NCI-H510A treated with DMSO at 0.1 percent for 48 hours (cell line): Measurements from ENCODE around the gene ZNF512B.
A peak's percentile ranks its signal among the peaks of the same experiment; 100 is the strongest.
"Not testable (repeated sequence)": the region's sequence is repeated elsewhere in the genome, so short reads cannot be mapped to it uniquely, and the experiment has no call there.

ENCODE experiments used
- DNase-seq: peaks from one replicate; lab custom pipeline; 2025; lab: John Stamatoyannopoulos, UW

Gene ZNF512B

GRCh38 chr20:63969838-63970713 is at the start of gene ZNF512B:
TSS of gene ZNF512B (minus strand) at chr20:63969930. CDS start at chr20:63967950, 1,980 bp downstream.
- peak; percentile 30 for DNase-seq

- DNase-seq = no peak
These were observed 45.9 kb upstream of the ZNF512B start for GRCh38 chr20:64015635-64016034.

GRCh38 chr20:64012385-64013154 is 42.8 kb upstream of the ZNF512B start:
- not testable (repeated sequence) for DNase-seq

- no peak for DNase-seq
These were observed 41.6 kb upstream of the ZNF512B start for GRCh38 chr20:64011366-64011779.

GRCh38 chr20:64010711-64011237 is 41.0 kb upstream of the ZNF512B start:
- no peak for DNase-seq

GRCh38 chr20:64009811-64010387 is 40.2 kb upstream of the ZNF512B start:
- DNase-seq = no peak

GRCh38 chr20:64006902-64007301 is 37.2 kb upstream of the ZNF512B start:
- DNase-seq = no peak

- no peak for DNase-seq
These were observed 36.8 kb upstream of the ZNF512B start for GRCh38 chr20:64006490-64006889.

GRCh38 chr20:64005394-64005793 is 35.7 kb upstream of the ZNF512B start:
- DNase-seq = no peak

- DNase-seq = no peak
These were observed 34.4 kb upstream of the ZNF512B start for GRCh38 chr20:64003960-64004725.

GRCh38 chr20:64001607-64002011 is 31.9 kb upstream of the ZNF512B start:
- no peak for DNase-seq

GRCh38 chr20:64000906-64001305 is 31.2 kb upstream of the ZNF512B start:
- DNase-seq = no peak

GRCh38 chr20:63982937-63983336 is 13.2 kb upstream of the ZNF512B start:
- DNase-seq = no peak

- DNase-seq = peak; percentile 97
These were observed 11.3 kb upstream of the ZNF512B start, which contains the start of gene PRPF6 for GRCh38 chr20:63980806-63981728. TSS of gene PRPF6 (plus strand) at chr20:63981132. CDS start at chr20:63981246, 114 bp downstream.

GRCh38 chr20:63980317-63980805 is 10.6 kb upstream of the ZNF512B start:
- no peak for DNase-seq

- peak; percentile 40 for DNase-seq
These were observed 10.0 kb upstream of the ZNF512B start, which contains the start of gene SAMD10 for GRCh38 chr20:63979557-63980316. TSS of gene SAMD10 (minus strand) at chr20:63979642. CDS start at chr20:63979467, 175 bp downstream.

- DNase-seq = no peak
These were observed 9.5 kb upstream of the ZNF512B start for GRCh38 chr20:63979229-63979556.

- DNase-seq = peak; percentile 82
These were observed 8.8 kb upstream of the ZNF512B start for GRCh38 chr20:63978319-63979228.
